B cell (primary cell): ENCODE measurements around the gene ISCU. TPM values are rescaled to one million over a fixed set of nuclear protein-coding genes. Genes with fewer than 3 reads are reported as not detected.

ENCODE experiments used
- ATAC-seq: fragments of 200-7000 bp; cut with Tn5 transposase; one replicate; pipeline ENCODE4 v1.10.0; 2021; ENCODE audit warnings: low read depth, mild to moderate bottlenecking, moderate number of reproducible peaks, moderate library complexity
- CTCF ChIA-PET: fragments of 350-600 bp; sonication (Branson Sonifier 250); formaldehyde crosslinking; loops from one replicate; lab custom pipeline; 2021; ENCODE audit warnings: antibody characterized with exemption, inconsistent platforms; lab: Charles Lee
- POLR2A ChIA-PET: fragments of 350-600 bp; sonication (Branson Sonifier 250); formaldehyde crosslinking; loops from one replicate; lab custom pipeline; 2021; ENCODE audit warnings: antibody characterized with exemption; lab: Charles Lee
- DNase-seq: peaks from one replicate; pipeline ENCODE4 v3.0.0; 2013
- H2AFZ ChIP-seq: 2 replicates; pipeline ENCODE4 v1.6.1; 2012; ENCODE audit warnings: mild to moderate bottlenecking, low read depth, low read length; ENCODE audit not compliant: insufficient read depth, poor library complexity, severe bottlenecking
- H3K27ac ChIP-seq, 2 donors: 1 replicate in 1 of 2; 2 replicates in 1 of 2; pipeline ENCODE4 v1.5.1; 2012 to 2013; ENCODE audit warnings: low read length in 2 of 2, mild to moderate bottlenecking in 2 of 2, moderate library complexity in 1 of 2
- H3K27me3 ChIP-seq, 4 experiments: fragments of 200-600 bp in 1 of 4; sonication (generic) in 1 of 4; replicated peaks in 1 of 4; 1 replicate in 2 of 4; 2 replicates in 2 of 4; pipeline versions ENCODE4 v1.6.1 to v1.7.0; 2013 to 2016; ENCODE audit warnings: low read length in 3 of 4, mild to moderate bottlenecking in 2 of 4, mixed read lengths in 1 of 4, moderate library complexity in 1 of 4; ENCODE audit not compliant: insufficient read depth in 4 of 4, control insufficient read depth in 3 of 4; ENCODE audit errors: control extremely low read depth in 1 of 4
- H3K36me3 ChIP-seq, 2 experiments: replicated peaks in 1 of 2; 1 replicate in 1 of 2; 2 replicates in 1 of 2; pipeline versions ENCODE4 v1.6.1 to v1.7.1; 2013; ENCODE audit warnings: low read length in 1 of 2; ENCODE audit not compliant: insufficient read depth in 2 of 2, control insufficient read depth in 1 of 2; ENCODE audit errors: control extremely low read depth in 1 of 2, extremely low read depth in 1 of 2
- H3K4me1 ChIP-seq, 2 donors: fragments of 200-600 bp in 1 of 2; sonication (generic) in 1 of 2; 1 replicate in 1 of 2; 2 replicates in 1 of 2; pipeline versions ENCODE4 v1.5.1 to v1.6.1; 2013 to 2017; ENCODE audit warnings: low read length in 2 of 2; ENCODE audit not compliant: control insufficient read depth in 2 of 2, insufficient read depth in 2 of 2
- H3K4me2 ChIP-seq: replicated peaks from 2 replicates; pipeline ENCODE3; 2012; ENCODE audit warnings: mild to moderate bottlenecking, low read depth, low read length; ENCODE audit not compliant: poor library complexity, severe bottlenecking
- H3K4me3 ChIP-seq, 5 experiments: fragments of 200-600 bp in 1 of 5; sonication (generic) in 1 of 5; 1 replicate in 3 of 5; 2 replicates in 2 of 5; pipeline versions ENCODE4 v1.5.1 to v1.7.0; 2011 to 2016; ENCODE audit warnings: low read length in 4 of 5, mild to moderate bottlenecking in 4 of 5, low read depth in 2 of 5, control low read depth in 1 of 5, moderate library complexity in 1 of 5; ENCODE audit not compliant: insufficient read depth in 1 of 5; ENCODE audit errors: control extremely low read depth in 1 of 5, extremely low read depth in 1 of 5
- H3K79me2 ChIP-seq: fragments of 200-600 bp; sonication (generic); one replicate; pipeline ENCODE4 v1.6.0; 2016; ENCODE audit warnings: low read length; ENCODE audit not compliant: control insufficient read depth, insufficient read depth
- H3K9ac ChIP-seq: fragments of 200-600 bp; sonication (generic); 2 replicates; pipeline ENCODE4 v1.6.1; 2017; ENCODE audit warnings: mild to moderate bottlenecking, low read length, moderate library complexity
- H3K9me3 ChIP-seq, 3 donors: one replicate each; pipeline versions ENCODE4 v1.6.1 to v1.7.1; 2013; ENCODE audit warnings: low read length in 2 of 3; ENCODE audit not compliant: control insufficient read depth in 2 of 3, insufficient read depth in 1 of 3; ENCODE audit errors: control extremely low read depth in 1 of 3
- H4K20me1 ChIP-seq: 2 replicates; pipeline ENCODE4 v1.6.0; 2012; ENCODE audit warnings: mild to moderate bottlenecking, low read length; ENCODE audit not compliant: insufficient read depth, control insufficient read depth, poor library complexity, severe bottlenecking
- H3K27ac Mint-ChIP-seq: one replicate; pipeline ENCODE4 v1.8.0; 2021; ENCODE audit warnings: mixed read lengths
- H3K27me3 Mint-ChIP-seq: one replicate; pipeline ENCODE4 v1.8.0; 2021; ENCODE audit warnings: mixed read lengths
- H3K4me1 Mint-ChIP-seq: one replicate; pipeline ENCODE4 v1.8.0; 2021; ENCODE audit warnings: mixed read lengths
- H3K4me3 Mint-ChIP-seq: one replicate; pipeline ENCODE4 v1.8.0; 2021; ENCODE audit warnings: mixed read lengths
- H3K9me3 Mint-ChIP-seq: one replicate; pipeline ENCODE4 v1.8.0; 2022; ENCODE audit warnings: mixed read lengths; ENCODE audit not compliant: insufficient read depth
- EZH2 ChIP-seq: IDR thresholded peaks from 2 replicates; pipeline ENCODE4 v1.6.1; 2012; ENCODE audit warnings: borderline replicate concordance, low read depth, mild to moderate bottlenecking, moderate library complexity, low read length; ENCODE audit not compliant: insufficient read depth, poor library complexity, severe bottlenecking
- WGBS: methylation state at CpG from one replicate; pipeline ENCODE4 v1.1.5; 2013; ENCODE audit warnings: missing lambda C conversion rate; ENCODE audit not compliant: insufficient coverage; 5-methylcytosine and 5-hydroxymethylcytosine counted together
- intact Hi-C: fragments of 100-400 bp; cut with micrococcal nuclease; formaldehyde crosslinking; loops from one replicate; pipeline ENCODE4 v1.10.0; 2022
- polyA plus RNA-seq: library from polyadenylated mRNA; depleted of rRNA; stranded (reverse); fragments of >200 nt; gene quantifications from 2 replicates; pipeline ENCODE4 v1.2.3, GENCODE V29; 2012
- total RNA-seq, 2 donors: library from RNA; stranded (reverse); fragments of 120-200 nt in 1 of 2; gene quantifications; 1 replicate in 1 of 2; 2 replicates in 1 of 2; pipeline versions ENCODE4 v1.2.3 to v1.2.4, GENCODE V29; 2013 to 2022
- TF ChIP-seq, protein P1 (sequence below): fragments of 200-600 bp; IDR thresholded peaks from one replicate; pipeline ENCODE4 v1.8.0; 2022; ENCODE audit warnings: antibody characterized with exemption, mild to moderate bottlenecking

Gene ISCU
- total and polyA plus RNA-seq, 2 donors (not counting 1 experiment from before 2014, with no cell fraction given) = 173 to 209 TPM

DNA sequence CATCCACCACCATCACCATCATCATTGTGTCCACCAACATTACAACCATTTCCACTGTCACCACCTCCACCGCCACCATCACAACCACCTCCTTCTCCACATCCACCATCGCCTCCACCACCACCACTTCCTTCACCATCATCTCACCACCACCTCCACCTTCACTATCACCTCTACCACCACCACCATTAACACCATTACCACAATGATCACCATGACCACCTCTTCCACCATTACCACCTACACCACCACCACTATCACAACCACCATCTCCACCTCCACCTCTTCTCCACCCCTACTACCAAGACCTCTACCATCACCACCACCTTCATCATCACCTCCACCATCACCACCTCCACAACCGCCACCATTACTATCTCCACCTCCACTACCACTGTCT lies 16.4 kb downstream of the ISCU start:
- H3K27me3 Mint-ChIP-seq = no peaks in the 10 kb centered on the region

GRCh38 chr12:108580531-108580930 lies 18.1 kb downstream of the ISCU start:
- 97% methylated on average over 3 of the region's 3 CpGs for WGBS
- no peak overlapping the region for H3K4me3 ChIP-seq
- no peak overlapping the region for H3K27ac ChIP-seq
- ATAC-seq (no peak), DNase-seq (no peak)
- ChIA-PET CTCF (interaction anchor here (0.7 kb wide), 1 partner anchor 24 kb away, joined by 3 read pairs; no protein-coding TSS in a partner anchor), POLR2A (no interaction called here)
- intact Hi-C loops = no loop called here
- H3K4me2 ChIP-seq = no peak overlapping the region
- no peak overlapping the region for H2AFZ ChIP-seq
- no peak for TF ChIP-seq EZH2
- TF ChIP-seq, protein P1, sequence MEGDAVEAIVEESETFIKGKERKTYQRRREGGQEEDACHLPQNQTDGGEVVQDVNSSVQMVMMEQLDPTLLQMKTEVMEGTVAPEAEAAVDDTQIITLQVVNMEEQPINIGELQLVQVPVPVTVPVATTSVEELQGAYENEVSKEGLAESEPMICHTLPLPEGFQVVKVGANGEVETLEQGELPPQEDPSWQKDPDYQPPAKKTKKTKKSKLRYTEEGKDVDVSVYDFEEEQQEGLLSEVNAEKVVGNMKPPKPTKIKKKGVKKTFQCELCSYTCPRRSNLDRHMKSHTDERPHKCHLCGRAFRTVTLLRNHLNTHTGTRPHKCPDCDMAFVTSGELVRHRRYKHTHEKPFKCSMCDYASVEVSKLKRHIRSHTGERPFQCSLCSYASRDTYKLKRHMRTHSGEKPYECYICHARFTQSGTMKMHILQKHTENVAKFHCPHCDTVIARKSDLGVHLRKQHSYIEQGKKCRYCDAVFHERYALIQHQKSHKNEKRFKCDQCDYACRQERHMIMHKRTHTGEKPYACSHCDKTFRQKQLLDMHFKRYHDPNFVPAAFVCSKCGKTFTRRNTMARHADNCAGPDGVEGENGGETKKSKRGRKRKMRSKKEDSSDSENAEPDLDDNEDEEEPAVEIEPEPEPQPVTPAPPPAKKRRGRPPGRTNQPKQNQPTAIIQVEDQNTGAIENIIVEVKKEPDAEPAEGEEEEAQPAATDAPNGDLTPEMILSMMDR = no peak
- peaks cover 7 to 9% of the 10 kb centered on the region in 2 donors for H3K4me1 ChIP-seq
- no peaks in the 10 kb centered on the region for H4K20me1 ChIP-seq
- Mint-ChIP-seq H3K4me3 (no peak overlapping the region), H3K9me3 (peaks cover 3% of the 10 kb centered on the region), H3K27ac (no peak overlapping the region), H3K27me3 (peaks cover 4% of the 10 kb centered on the region), H3K4me1 (peaks cover 26% of the 10 kb centered on the region)
- no peaks in the 10 kb centered on the region for H3K36me3 ChIP-seq
- H3K79me2 ChIP-seq = no peaks in the 10 kb centered on the region
- H3K27me3 ChIP-seq = no peaks in the 10 kb centered on the region
- H3K9ac ChIP-seq = no peak overlapping the region
- H3K9me3 ChIP-seq = peaks cover 0 to 4% (median 0%) of the 10 kb centered on the region in 3 donors

More for the DNA sequence above, 16.4 kb downstream of the ISCU start:
- Mint-ChIP-seq H3K4me1 (peaks cover 33% of the 10 kb centered on the region), H3K4me3 (no peak overlapping the region), H3K27ac (no peak overlapping the region), H3K9me3 (peaks cover 3% of the 10 kb centered on the region)
- Histone ChIP-seq H3K36me3 (no peaks in the 10 kb centered on the region), H3K4me2 (no peak overlapping the region), H3K9ac (no peak overlapping the region), H3K9me3 (peaks cover 0 to 4% (median 0%) of the 10 kb centered on the region in 3 donors), H3K79me2 (no peaks in the 10 kb centered on the region), H3K27me3 (no peaks in the 10 kb centered on the region), H2AFZ (no peak overlapping the region), H3K4me3 (no peak overlapping the region), H3K27ac (no peak overlapping the region), H3K4me1 (peaks cover 7 to 9% of the 10 kb centered on the region in 2 donors), H4K20me1 (no peaks in the 10 kb centered on the region)
- WGBS = 98% methylated on average over 3 of the region's 3 CpGs
- intact Hi-C loops = no loop called here
- ATAC-seq = no peak
- ChIA-PET POLR2A (no interaction called here), CTCF (interaction anchor here (1.2 to 4.2 kb wide), 4 partner anchors 10 to 39 kb away, joined by 4 to 29 read pairs (median 6); no protein-coding TSS in a partner anchor)
- TF ChIP-seq, protein P1 = no peak
- no peak for TF ChIP-seq EZH2
- no peak for DNase-seq
